ENCODE results near the gene PMEL. TPM values are rescaled to one million over a fixed set of nuclear protein-coding genes. Genes with fewer than 3 reads are reported as not detected.
A peak's percentile ranks its signal among the peaks of the same experiment; 100 is the strongest.

Gene PMEL
- total and polyA plus RNA-seq, 9 of the 15 experiments (the other 6 are each of a cell fraction or from before 2014, with no cell fraction given), result 0.36 to 2.0 (median 0.98) TPM

DNA sequence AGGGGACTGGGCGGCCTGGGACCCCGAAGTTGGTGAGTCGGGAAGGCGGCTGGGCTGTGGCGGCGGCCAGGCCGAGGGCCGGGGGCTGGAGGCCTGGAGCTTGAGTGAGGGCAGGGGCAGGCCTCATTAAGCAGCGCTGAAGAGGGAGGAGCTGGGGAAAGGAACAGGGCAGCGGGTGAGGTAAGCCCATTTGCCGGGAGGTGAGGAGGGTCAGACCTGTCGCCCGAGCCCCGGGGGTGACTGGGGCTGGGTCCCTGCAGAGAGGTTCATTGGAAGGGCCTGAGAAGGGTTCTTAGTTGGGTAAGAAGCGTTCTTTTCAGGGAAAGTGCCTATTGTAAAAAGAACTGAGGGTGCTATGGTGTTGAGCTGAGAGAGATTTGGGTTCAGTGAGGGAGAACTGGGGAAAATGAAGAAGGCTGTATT, 8.5 kb upstream of the PMEL start:
- in situ Hi-C loops (cut with MboI), result no loop called here
- no peaks in the 10 kb centered on the region; the same call in 1 of the 2 replicates for H4K20me1 ChIP-seq (replicated peaks; ENCODE audit: control insufficient read depth, insufficient read depth, low read length)
- no peaks in the 10 kb centered on the region for H3K9me3 ChIP-seq (replicated peaks; ENCODE audit: control insufficient read depth, insufficient read depth, low read depth, low read length)
- DNase-seq (ENCODE audit: extremely low read depth in 1 of 4, low spot score in 3 of 4) (peak in 3 of 4 experiments; percentile 64 to 67 (median 65)), FAIRE-seq (peak; percentile 65), ATAC-seq (peak; percentile 68)
- H3K79me2 ChIP-seq (ENCODE audit: control insufficient read depth, insufficient read depth, low read length), result peaks cover 46% of the 10 kb centered on the region
- no peaks in the 10 kb centered on the region for H3K9me1 ChIP-seq (ENCODE audit: control insufficient read depth, insufficient read depth, low read length)
- peak overlapping the region; percentile 68 for H3K4me3 ChIP-seq
- no TSS peak for BruUV-seq (replicated peaks)
- ChIA-PET CTCF (ENCODE audit: low intra/inter-chr PET ratio) (interaction anchor here (0.6 kb wide), 1 partner anchor 41 kb away, joined by 3 read pairs; no protein-coding TSS in a partner anchor), POLR2A (interaction anchor here (0.6 to 2.5 kb wide), 30 partner anchors 10 to 1956 kb away, joined by 3 to 49 read pairs (median 4); partner anchors contain the start of genes DNAJC14, IKZF4, ORMDL2 and PYM1)
- H2AFZ ChIP-seq (ENCODE audit: low read depth, low read length), result peak overlapping the region; percentile 50
- H3K36me3 ChIP-seq (ENCODE audit: control insufficient read depth, insufficient read depth, low read length), result peaks cover 48% of the 10 kb centered on the region
- H3K27me3 ChIP-seq (ENCODE audit: control insufficient read depth in 2 of 2, insufficient read depth in 2 of 2, low read length in 2 of 2), result no peaks in the 10 kb centered on the region
- H3K27ac ChIP-seq (ENCODE audit: extremely low read depth, low read depth, low read length), result peak overlapping the region; percentile 63
- peak overlapping the region; percentile 85 for H3K4me2 ChIP-seq (ENCODE audit: insufficient read depth, low read length)
- H3K4me1 ChIP-seq (replicated peaks in 1 of 2; ENCODE audit: control insufficient read depth in 2 of 2, insufficient read depth in 2 of 2, low read length in 2 of 2), result peaks cover 14 to 21% of the 10 kb centered on the region in 2 experiments
- H3K9ac ChIP-seq (ENCODE audit: insufficient read depth in 1 of 2, low read depth in 2 of 2, low read length in 2 of 2), result peak overlapping the region; percentile 80 to 92
- intact Hi-C loops (cut with micrococcal nuclease), result loop anchor here (5.0 kb wide), 1 partner anchor 47 kb away; the partner anchor contains the start of gene PYM1
- 2% methylated on average over 10 of the region's 15 CpGs for WGBS (ENCODE audit: insufficient coverage, low coverage, missing lambda C conversion rate)
- no peak for TF ChIP-seq ZNF347 (CRISPR knock-in tag; IDR thresholded peaks at IDR 0.05; ENCODE audit: low read depth)
- TF ChIP-seq, protein P1, sequence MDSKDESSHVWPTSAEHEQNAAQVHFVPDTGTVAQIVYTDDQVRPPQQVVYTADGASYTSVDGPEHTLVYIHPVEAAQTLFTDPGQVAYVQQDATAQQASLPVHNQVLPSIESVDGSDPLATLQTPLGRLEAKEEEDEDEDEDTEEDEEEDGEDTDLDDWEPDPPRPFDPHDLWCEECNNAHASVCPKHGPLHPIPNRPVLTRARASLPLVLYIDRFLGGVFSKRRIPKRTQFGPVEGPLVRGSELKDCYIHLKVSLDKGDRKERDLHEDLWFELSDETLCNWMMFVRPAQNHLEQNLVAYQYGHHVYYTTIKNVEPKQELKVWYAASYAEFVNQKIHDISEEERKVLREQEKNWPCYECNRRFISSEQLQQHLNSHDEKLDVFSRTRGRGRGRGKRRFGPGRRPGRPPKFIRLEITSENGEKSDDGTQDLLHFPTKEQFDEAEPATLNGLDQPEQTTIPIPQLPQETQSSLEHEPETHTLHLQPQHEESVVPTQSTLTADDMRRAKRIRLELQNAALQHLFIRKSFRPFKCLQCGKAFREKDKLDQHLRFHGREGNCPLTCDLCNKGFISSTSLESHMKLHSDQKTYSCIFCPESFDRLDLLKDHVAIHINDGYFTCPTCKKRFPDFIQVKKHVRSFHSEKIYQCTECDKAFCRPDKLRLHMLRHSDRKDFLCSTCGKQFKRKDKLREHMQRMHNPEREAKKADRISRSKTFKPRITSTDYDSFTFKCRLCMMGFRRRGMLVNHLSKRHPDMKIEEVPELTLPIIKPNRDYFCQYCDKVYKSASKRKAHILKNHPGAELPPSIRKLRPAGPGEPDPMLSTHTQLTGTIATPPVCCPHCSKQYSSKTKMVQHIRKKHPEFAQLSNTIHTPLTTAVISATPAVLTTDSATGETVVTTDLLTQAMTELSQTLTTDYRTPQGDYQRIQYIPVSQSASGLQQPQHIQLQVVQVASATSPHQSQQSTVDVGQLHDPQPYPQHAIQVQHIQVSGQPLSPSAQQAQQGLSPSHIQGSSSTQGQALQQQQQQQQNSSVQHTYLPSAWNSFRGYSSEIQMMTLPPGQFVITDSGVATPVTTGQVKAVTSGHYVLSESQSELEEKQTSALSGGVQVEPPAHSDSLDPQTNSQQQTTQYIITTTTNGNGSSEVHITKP (IDR thresholded peaks at IDR 0.05; ENCODE audit: partially characterized antibody), result peak; percentile 72
- no peak for TF ChIP-seq RFX5 (IDR thresholded peaks at IDR 0.05; ENCODE audit: low read depth, low read length)
- TF ChIP-seq POLR2G (IDR thresholded peaks at IDR 0.05; ENCODE audit: low read depth, low read length), result peak; percentile 79
- TF ChIP-seq XRCC5 (IDR thresholded peaks at IDR 0.05; ENCODE audit: low read depth, low read length), result peak; percentile 32; the same call in 1 of the 2 replicates
- TF ChIP-seq SRF (CRISPR knock-in tag; IDR thresholded peaks at IDR 0.05), result 0 out of 4 replicates have a peak, but pooled peaks of 1 of the 2 experiments have one; percentile 40
- TF ChIP-seq MEF2A (IDR thresholded peaks at IDR 0.05; ENCODE audit: control insufficient read depth, low read depth, low read length), result no peak
- peak; percentile 44; the same call in 1 of the 2 replicates for TF ChIP-seq POLR2A (conservative IDR thresholded peaks at IDR 0.05)
- TF ChIP-seq GATAD2A (IDR thresholded peaks at IDR 0.05), result 0 out of 2 replicates have a peak, but pooled peaks have one; percentile 29
- TF ChIP-seq, protein P2, sequence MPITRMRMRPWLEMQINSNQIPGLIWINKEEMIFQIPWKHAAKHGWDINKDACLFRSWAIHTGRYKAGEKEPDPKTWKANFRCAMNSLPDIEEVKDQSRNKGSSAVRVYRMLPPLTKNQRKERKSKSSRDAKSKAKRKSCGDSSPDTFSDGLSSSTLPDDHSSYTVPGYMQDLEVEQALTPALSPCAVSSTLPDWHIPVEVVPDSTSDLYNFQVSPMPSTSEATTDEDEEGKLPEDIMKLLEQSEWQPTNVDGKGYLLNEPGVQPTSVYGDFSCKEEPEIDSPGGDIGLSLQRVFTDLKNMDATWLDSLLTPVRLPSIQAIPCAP (CRISPR knock-in tag; IDR thresholded peaks at IDR 0.05; ENCODE audit: borderline replicate concordance), result no peak
- TF ChIP-seq, protein P3, sequence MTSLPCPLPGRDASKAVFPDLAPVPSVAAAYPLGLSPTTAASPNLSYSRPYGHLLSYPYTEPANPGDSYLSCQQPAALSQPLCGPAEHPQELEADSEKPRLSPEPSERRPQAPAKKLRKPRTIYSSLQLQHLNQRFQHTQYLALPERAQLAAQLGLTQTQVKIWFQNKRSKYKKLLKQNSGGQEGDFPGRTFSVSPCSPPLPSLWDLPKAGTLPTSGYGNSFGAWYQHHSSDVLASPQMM (CRISPR knock-in tag; IDR thresholded peaks at IDR 0.05), result no peak
- TF ChIP-seq FOXK1 (CRISPR knock-in tag; IDR thresholded peaks at IDR 0.05; ENCODE audit: borderline replicate concordance), result 0 out of 2 replicates have a peak, but pooled peaks have one; percentile 36
- TF ChIP-seq, protein P4, sequence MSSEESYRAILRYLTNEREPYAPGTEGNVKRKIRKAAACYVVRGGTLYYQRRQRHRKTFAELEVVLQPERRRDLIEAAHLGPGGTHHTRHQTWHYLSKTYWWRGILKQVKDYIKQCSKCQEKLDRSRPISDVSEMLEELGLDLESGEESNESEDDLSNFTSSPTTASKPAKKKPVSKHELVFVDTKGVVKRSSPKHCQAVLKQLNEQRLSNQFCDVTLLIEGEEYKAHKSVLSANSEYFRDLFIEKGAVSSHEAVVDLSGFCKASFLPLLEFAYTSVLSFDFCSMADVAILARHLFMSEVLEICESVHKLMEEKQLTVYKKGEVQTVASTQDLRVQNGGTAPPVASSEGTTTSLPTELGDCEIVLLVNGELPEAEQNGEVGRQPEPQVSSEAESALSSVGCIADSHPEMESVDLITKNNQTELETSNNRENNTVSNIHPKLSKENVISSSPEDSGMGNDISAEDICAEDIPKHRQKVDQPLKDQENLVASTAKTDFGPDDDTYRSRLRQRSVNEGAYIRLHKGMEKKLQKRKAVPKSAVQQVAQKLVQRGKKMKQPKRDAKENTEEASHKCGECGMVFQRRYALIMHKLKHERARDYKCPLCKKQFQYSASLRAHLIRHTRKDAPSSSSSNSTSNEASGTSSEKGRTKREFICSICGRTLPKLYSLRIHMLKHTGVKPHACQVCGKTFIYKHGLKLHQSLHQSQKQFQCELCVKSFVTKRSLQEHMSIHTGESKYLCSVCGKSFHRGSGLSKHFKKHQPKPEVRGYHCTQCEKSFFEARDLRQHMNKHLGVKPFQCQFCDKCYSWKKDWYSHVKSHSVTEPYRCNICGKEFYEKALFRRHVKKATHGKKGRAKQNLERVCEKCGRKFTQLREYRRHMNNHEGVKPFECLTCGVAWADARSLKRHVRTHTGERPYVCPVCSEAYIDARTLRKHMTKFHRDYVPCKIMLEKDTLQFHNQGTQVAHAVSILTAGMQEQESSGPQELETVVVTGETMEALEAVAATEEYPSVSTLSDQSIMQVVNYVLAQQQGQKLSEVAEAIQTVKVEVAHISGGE (CRISPR knock-in tag; IDR thresholded peaks at IDR 0.05), result no peak
